IMR-90 (cell line): ENCODE results near the gene ADCY1.

Source experiments
- CTCF ChIP-seq: conservative IDR thresholded peaks from 2 replicates; pipeline ENCODE4 v1.5.1; 2012; ENCODE audit warnings: mild to moderate bottlenecking, low read depth, low read length, improper control_type of control experiment
- MAFK ChIP-seq: IDR thresholded peaks from 2 replicates; pipeline ENCODE4 v1.6.1; 2012; ENCODE audit warnings: low read depth, low read length, improper control_type of control experiment
- MXI1 ChIP-seq: IDR thresholded peaks from 2 replicates; pipeline ENCODE4 v1.6.1; 2012; ENCODE audit warnings: low read depth, mild to moderate bottlenecking, low read length, moderate library complexity, borderline replicate concordance
- POLR2A ChIP-seq: IDR thresholded peaks from 2 replicates; pipeline ENCODE4 v1.6.1; 2012; ENCODE audit warnings: mild to moderate bottlenecking, low read depth, low read length
- RAD21 ChIP-seq: IDR thresholded peaks from 2 replicates; pipeline ENCODE4 v1.6.1; 2012; ENCODE audit warnings: low read length, improper control_type of control experiment
- RFX5 ChIP-seq: IDR thresholded peaks from 2 replicates; pipeline ENCODE4 v1.8.0; 2012; ENCODE audit warnings: low read depth, mild to moderate bottlenecking, low read length, moderate library complexity
- SMC3 ChIP-seq: fragments of 150-350 bp; IDR thresholded peaks from 2 replicates; pipeline ENCODE4 v1.6.1; 2016; ENCODE audit warnings: low read depth, mild to moderate bottlenecking, antibody characterized with exemption, low read length, moderate library complexity

- no peak for TF ChIP-seq CTCF
- TF ChIP-seq POLR2A: no peak
- no peak for TF ChIP-seq RFX5
- TF ChIP-seq MAFK: no peak
- TF ChIP-seq SMC3: no peak
- no peak for TF ChIP-seq MXI1
- no peak for TF ChIP-seq RAD21
These were observed 50.9 kb downstream of the ADCY1 start for GRCh38 chr7:45625067-45625466.
